Neural progenitor cell (in vitro differentiated cells): ENCODE measurements around the gene IL6ST. TPM values are rescaled to one million over a fixed set of nuclear protein-coding genes. Genes with fewer than 3 reads are reported as not detected.

Experiments
- DNase-seq: peaks from one replicate; pipeline ENCODE4 v3.0.0-alpha.2; 2016; ENCODE audit warnings: low spot score
- H2AFZ ChIP-seq: fragments of 200-600 bp; sonication (generic); replicated peaks from 2 replicates; pipeline ENCODE4 v1.6.1; 2016; ENCODE audit warnings: antibody characterized with exemption
- H3F3A ChIP-seq: fragments of 200-600 bp; sonication (generic); 2 replicates; pipeline ENCODE4 v1.6.1; 2016; ENCODE audit warnings: antibody characterized with exemption, low read depth
- H3K27ac ChIP-seq: fragments of 200-600 bp; sonication (generic); 2 replicates; pipeline ENCODE4 v1.5.1; 2016; ENCODE audit warnings: mild to moderate bottlenecking
- H3K27me3 ChIP-seq: fragments of 200-600 bp; sonication (generic); 2 replicates; pipeline ENCODE4 v1.6.1; 2016; ENCODE audit warnings: mild to moderate bottlenecking, moderate library complexity
- H3K36me3 ChIP-seq: fragments of 200-600 bp; sonication (generic); 2 replicates; pipeline ENCODE4 v1.5.1; 2016
- H3K4me1 ChIP-seq: fragments of 200-600 bp; sonication (generic); 2 replicates; pipeline ENCODE4 v1.6.1; 2016; ENCODE audit warnings: mixed run types
- H3K4me2 ChIP-seq: fragments of 200-600 bp; sonication (generic); 2 replicates; pipeline ENCODE4 v1.6.1; 2016
- H3K4me3 ChIP-seq: fragments of 200-600 bp; sonication (generic); 2 replicates; pipeline ENCODE4 v1.5.1; 2016
- H3K79me2 ChIP-seq: fragments of 200-600 bp; sonication (generic); 2 replicates; pipeline ENCODE4 v1.6.1; 2016; ENCODE audit warnings: low read depth
- H3K9ac ChIP-seq: fragments of 200-600 bp; sonication (generic); 2 replicates; pipeline ENCODE4 v1.6.1; 2016
- H3K9me3 ChIP-seq: fragments of 200-600 bp; sonication (generic); 2 replicates; pipeline ENCODE4 v1.5.1; 2016; ENCODE audit warnings: low read depth
- H4K20me1 ChIP-seq: fragments of 200-600 bp; sonication (generic); 2 replicates; pipeline ENCODE4 v1.6.1; 2016; ENCODE audit warnings: low read depth
- H3K27ac Mint-ChIP-seq: 3 replicates; pipeline ENCODE4 v1.8.0; 2021; ENCODE audit warnings: mixed read lengths
- H3K27me3 Mint-ChIP-seq: 2 replicates; pipeline ENCODE4 v1.8.0; 2022; ENCODE audit warnings: low read depth, mild to moderate bottlenecking, inconsistent platforms, moderate library complexity, mixed read lengths; ENCODE audit not compliant: insufficient read depth
- H3K36me3 Mint-ChIP-seq: 3 replicates; pipeline ENCODE4 v1.8.0; 2021; ENCODE audit warnings: mixed read lengths
- H3K4me1 Mint-ChIP-seq: 3 replicates; pipeline ENCODE4 v1.8.0; 2021; ENCODE audit warnings: mixed read lengths
- H3K4me3 Mint-ChIP-seq: 3 replicates; pipeline ENCODE4 v1.8.0; 2021; ENCODE audit warnings: mild to moderate bottlenecking, moderate library complexity, mixed read lengths
- H3K9me3 Mint-ChIP-seq: 3 replicates; pipeline ENCODE4 v1.8.0; 2020; ENCODE audit warnings: mixed read lengths
- CTCF ChIP-seq: fragments of 200-600 bp; sonication (generic); IDR thresholded peaks from 2 replicates; pipeline ENCODE4 v1.5.1; 2017; ENCODE audit warnings: antibody characterized with exemption, mild to moderate bottlenecking
- EZH2 ChIP-seq: fragments of 200-600 bp; sonication (generic); IDR thresholded peaks from 2 replicates; pipeline ENCODE4 v1.6.1; 2017; ENCODE audit warnings: antibody characterized with exemption, mild to moderate bottlenecking, moderate library complexity
- EZH2phosphoT487 ChIP-seq: fragments of 200-600 bp; sonication (generic); IDR thresholded peaks from 2 replicates; pipeline ENCODE4 v1.6.1; 2017; ENCODE audit warnings: antibody characterized with exemption
- small RNA-seq: library from RNA; depleted of rRNA; stranded (forward); fragments of <200 nt; gene quantifications from one replicate; pipeline ENCODE3, GENCODE V24; 2015
- total RNA-seq: library from RNA; depleted of rRNA; stranded (reverse); fragments of >200 nt; gene quantifications from 2 replicates; pipeline ENCODE4 v1.2.3, GENCODE V29; 2015; ENCODE audit warnings: low replicate concordance

IL6ST gene
- total RNA-seq, 1 donor from 2014 or later, result 54.6 TPM

GRCh38 chr5:55892479-55892878 lies 102.3 kb downstream of the IL6ST start:
- H3K27me3 ChIP-seq, result no peaks in the 10 kb centered on the region
- no peak overlapping the region for H3K27ac Mint-ChIP-seq
- H3K27me3 Mint-ChIP-seq, result peaks cover 7% of the 10 kb centered on the region

GRCh38 chr5:55888205-55888604 lies 106.6 kb downstream of the IL6ST start:
- Mint-ChIP-seq H3K9me3 (peaks cover 2% of the 10 kb centered on the region), H3K36me3 (no peaks in the 10 kb centered on the region), H3K27ac (no peak overlapping the region), H3K27me3 (peaks cover 2% of the 10 kb centered on the region), H3K4me3 (no peak overlapping the region), H3K4me1 (no peaks in the 10 kb centered on the region)
- TF ChIP-seq CTCF (no peak), EZH2phosphoT487 (no peak), EZH2 (no peak)
- no peak overlapping the region for H3K4me3 ChIP-seq
- no peak overlapping the region for H3K27ac ChIP-seq
- no peaks in the 10 kb centered on the region for H3K9me3 ChIP-seq
- H3K79me2 ChIP-seq, result no peaks in the 10 kb centered on the region
- DNase-seq, result no peak
- H3K4me2 ChIP-seq, result no peak overlapping the region
- H4K20me1 ChIP-seq, result no peaks in the 10 kb centered on the region
- H3K9ac ChIP-seq, result no peak overlapping the region
- H2AFZ ChIP-seq, result no peak overlapping the region
- H3F3A ChIP-seq, result no peaks in the 10 kb centered on the region
- no peaks in the 10 kb centered on the region for H3K27me3 ChIP-seq
- no peaks in the 10 kb centered on the region for H3K4me1 ChIP-seq
- no peaks in the 10 kb centered on the region for H3K36me3 ChIP-seq

More at GRCh38 chr5:55892479-55892878, 102.3 kb downstream of the IL6ST start:
- Histone ChIP-seq H3K4me3 (no peak overlapping the region), H3K27ac (no peak overlapping the region), H3K4me2 (no peak overlapping the region), H2AFZ (no peak overlapping the region), H3F3A (no peaks in the 10 kb centered on the region), H3K79me2 (no peaks in the 10 kb centered on the region), H3K36me3 (no peaks in the 10 kb centered on the region), H3K9me3 (no peaks in the 10 kb centered on the region), H3K9ac (no peak overlapping the region), H3K4me1 (no peaks in the 10 kb centered on the region), H4K20me1 (no peaks in the 10 kb centered on the region)
- peaks cover 2% of the 10 kb centered on the region for H3K9me3 Mint-ChIP-seq
- no peak overlapping the region for H3K4me3 Mint-ChIP-seq
- TF ChIP-seq EZH2phosphoT487 (no peak), CTCF (no peak), EZH2 (no peak)
- no peaks in the 10 kb centered on the region for H3K36me3 Mint-ChIP-seq
- H3K4me1 Mint-ChIP-seq, result no peaks in the 10 kb centered on the region
- DNase-seq, result no peak

DNA sequence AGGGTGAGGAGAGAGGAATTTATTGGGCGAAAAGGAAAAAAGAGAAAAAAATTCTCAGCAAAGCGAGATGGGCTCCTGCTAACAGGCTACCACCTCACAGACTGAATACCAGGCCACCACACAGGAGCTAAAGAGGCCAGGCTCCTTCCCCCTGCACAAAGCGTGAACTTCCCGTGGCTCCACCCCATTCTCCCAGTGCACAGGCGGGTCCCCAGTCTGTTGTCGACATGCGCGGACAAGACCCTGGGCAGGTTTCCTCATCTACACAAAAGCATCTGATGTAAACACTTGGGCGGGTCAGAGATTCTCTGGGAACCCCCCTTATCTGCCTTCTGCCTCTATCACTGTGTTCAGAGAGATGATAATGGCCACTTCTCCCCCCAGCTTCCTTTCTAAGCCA lies 109.4 kb downstream of the IL6ST start:
- H3K4me3 Mint-ChIP-seq, result no peak overlapping the region
- DNase-seq, result no peak
- Histone ChIP-seq H3K36me3 (no peaks in the 10 kb centered on the region), H3K79me2 (no peaks in the 10 kb centered on the region), H2AFZ (no peak overlapping the region), H3F3A (no peaks in the 10 kb centered on the region), H3K4me1 (no peaks in the 10 kb centered on the region), H3K4me3 (no peak overlapping the region), H3K9ac (no peak overlapping the region), H4K20me1 (no peaks in the 10 kb centered on the region), H3K27me3 (no peaks in the 10 kb centered on the region), H3K4me2 (no peak overlapping the region), H3K9me3 (no peaks in the 10 kb centered on the region), H3K27ac (no peak overlapping the region)
- TF ChIP-seq EZH2 (no peak), CTCF (no peak), EZH2phosphoT487 (no peak)
- H3K27me3 Mint-ChIP-seq, result no peaks in the 10 kb centered on the region
- H3K9me3 Mint-ChIP-seq, result no peaks in the 10 kb centered on the region
- no peaks in the 10 kb centered on the region for H3K4me1 Mint-ChIP-seq
- H3K27ac Mint-ChIP-seq, result no peak overlapping the region
- H3K36me3 Mint-ChIP-seq, result no peaks in the 10 kb centered on the region

Small RNAs within 50 kb of the gene (small RNA-seq; reads per million reads assigned to genes)
- gene AC016596.1 (not detected), gene RF01210 (not detected)

Other genes starting within 250 kb of the IL6ST start
- not detected in 2 replicates for gene IL31RA, start 143.6 kb downstream of the IL6ST start, total RNA-seq
- gene ANKRD55, start 238.4 kb upstream of the IL6ST start, total RNA-seq, result not detected in 2 replicates